Right lobe of liver (tissue), 6 donors: ENCODE results near the gene FBXL14. TPM values are rescaled to one million over a fixed set of nuclear protein-coding genes. Genes with fewer than 3 reads are reported as not detected.

Experiments used
- ATAC-seq, 4 donors: fragments of 200-7000 bp; cut with Tn5 transposase; one replicate each; pipeline ENCODE4 v1.9.1; 2020; ENCODE audit warnings: mild to moderate bottlenecking in 4 of 4, moderate library complexity in 4 of 4
- DNase-seq, 3 donors: peaks; one replicate each; pipeline ENCODE4 v3.0.0-alpha.2; 2020
- H3K27ac ChIP-seq, 3 donors: fragments of 200-600 bp; one replicate each; pipeline ENCODE4 v1.8.0; 2022
- H3K27me3 ChIP-seq, 2 donors: fragments of 200-600 bp; one replicate each; pipeline ENCODE4 v1.8.0; 2022
- H3K36me3 ChIP-seq, 4 donors: fragments of 200-600 bp; sonication (generic) in 1 of 4; one replicate each; pipeline versions ENCODE4 v1.5.1 to v1.8.0; 2017 to 2022; ENCODE audit warnings: control low read depth in 1 of 4
- H3K4me1 ChIP-seq, 4 donors: fragments of 200-600 bp; sonication (generic) in 1 of 4; one replicate each; pipeline versions ENCODE4 v1.5.1 to v1.8.0; 2017 to 2022; ENCODE audit warnings: control low read depth in 1 of 4
- H3K4me3 ChIP-seq, 3 donors: fragments of 200-600 bp; one replicate each; pipeline ENCODE4 v1.8.0; 2022
- H3K9me3 ChIP-seq, 4 donors: fragments of 200-600 bp; sonication (generic) in 1 of 4; one replicate each; pipeline versions ENCODE4 v1.5.1 to v1.8.0; 2017 to 2022; ENCODE audit warnings: control low read depth in 1 of 4
- POLR2A ChIP-seq: fragments of 450-650 bp; IDR thresholded peaks from one replicate; pipeline ENCODE4 v1.6.1; 2017; ENCODE audit warnings: antibody characterized with exemption, mild to moderate bottlenecking
- WGBS: methylation state at CpG from one replicate; pipeline ENCODE4 v1.1.6; 2018; ENCODE audit warnings: low coverage, low lambda C conversion rate; ENCODE audit not compliant: insufficient coverage; ENCODE audit errors: missing lambda C conversion rate; 5-methylcytosine and 5-hydroxymethylcytosine counted together
- intact Hi-C, 2 donors: fragments of 100-400 bp; cut with DNase I; formaldehyde crosslinking; loops; one replicate each; pipeline versions ENCODE4 v1.11.2 to v1.14.1; 2022
- total RNA-seq, 6 experiments: library from RNA; depleted of rRNA in 2 of 6; stranded (reverse); fragments of >200 nt in 2 of 6; fragmentation: NEBNext Ultra II Directional in 3 of 6; extraction: Animal tissue kit (Norgen Biotek cat#: 25700) in 3 of 6; gene quantifications; one replicate each; pipeline versions ENCODE4 v1.1.0 to v1.2.4, GENCODE V29; 2016 to 2023
- TF ChIP-seq, protein P1 (sequence below), 4 donors: fragments of 200-600 bp in 3 of 4; fragments of 450-650 bp in 1 of 4; IDR thresholded peaks; one replicate each; pipeline versions ENCODE4 v1.5.1 to v1.8.0; 2016 to 2022; ENCODE audit warnings: antibody characterized with exemption in 4 of 4, mild to moderate bottlenecking in 2 of 4
- donor health status: DM: no; HTN: yes; CAD: no.
- donor health status: DM: no; HTN: no; CAD: no.
- donor health status: DM: no; HTN: no; CAD: no.
- donor health status: DM: no; HTN: yes; CAD: no.
- donor health status: DM: no; HTN: yes; CAD: no.

Gene FBXL14
- total RNA-seq, 6 experiments from 2014 or later: 4.7 to 6.8 (median 5.4) TPM

GRCh38 chr12:1634590-1635191 is 40.3 kb upstream of the FBXL14 start:
- peak; percentile 84 to 87 (median 87) for DNase-seq
- 44% methylated on average over 9 of the region's 16 CpGs for WGBS
- H3K9me3 ChIP-seq: no peaks in the 10 kb centered on the region
- H3K36me3 ChIP-seq: no peaks in the 10 kb centered on the region
- H3K4me3 ChIP-seq: peak overlapping the region in 1 of 3 donors; percentile 16
- ATAC-seq: peak; percentile 60 to 71 (median 62)
- H3K4me1 ChIP-seq: peaks cover 0 to 45% (median 13%) of the 10 kb centered on the region in 4 donors
- intact Hi-C loops: no loop called here
- H3K27me3 ChIP-seq: no peaks in the 10 kb centered on the region
- TF ChIP-seq, protein P1, sequence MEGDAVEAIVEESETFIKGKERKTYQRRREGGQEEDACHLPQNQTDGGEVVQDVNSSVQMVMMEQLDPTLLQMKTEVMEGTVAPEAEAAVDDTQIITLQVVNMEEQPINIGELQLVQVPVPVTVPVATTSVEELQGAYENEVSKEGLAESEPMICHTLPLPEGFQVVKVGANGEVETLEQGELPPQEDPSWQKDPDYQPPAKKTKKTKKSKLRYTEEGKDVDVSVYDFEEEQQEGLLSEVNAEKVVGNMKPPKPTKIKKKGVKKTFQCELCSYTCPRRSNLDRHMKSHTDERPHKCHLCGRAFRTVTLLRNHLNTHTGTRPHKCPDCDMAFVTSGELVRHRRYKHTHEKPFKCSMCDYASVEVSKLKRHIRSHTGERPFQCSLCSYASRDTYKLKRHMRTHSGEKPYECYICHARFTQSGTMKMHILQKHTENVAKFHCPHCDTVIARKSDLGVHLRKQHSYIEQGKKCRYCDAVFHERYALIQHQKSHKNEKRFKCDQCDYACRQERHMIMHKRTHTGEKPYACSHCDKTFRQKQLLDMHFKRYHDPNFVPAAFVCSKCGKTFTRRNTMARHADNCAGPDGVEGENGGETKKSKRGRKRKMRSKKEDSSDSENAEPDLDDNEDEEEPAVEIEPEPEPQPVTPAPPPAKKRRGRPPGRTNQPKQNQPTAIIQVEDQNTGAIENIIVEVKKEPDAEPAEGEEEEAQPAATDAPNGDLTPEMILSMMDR (IDR thresholded peaks at IDR 0.05): peak; percentile 52 to 84 (median 80)
- no peak for TF ChIP-seq POLR2A
- H3K27ac ChIP-seq: peak overlapping the region in 2 of 3 donors; percentile 13 to 80

GRCh38 chr12:1634149-1634548 is 39.8 kb upstream of the FBXL14 start:
- ATAC-seq (peak; percentile 40 to 70 (median 58)), DNase-seq (peak in 1 of 3 donors; percentile 82)
- 18% methylated on average over 7 of the region's 7 CpGs for WGBS
- Histone ChIP-seq H3K27me3 (no peaks in the 10 kb centered on the region), H3K4me3 (peak overlapping the region in 1 of 3 donors; percentile 16), H3K36me3 (no peaks in the 10 kb centered on the region), H3K4me1 (peaks cover 0 to 48% (median 13%) of the 10 kb centered on the region in 4 donors), H3K9me3 (no peaks in the 10 kb centered on the region), H3K27ac (peak overlapping the region in 2 of 3 donors; percentile 13 to 80)
- intact Hi-C loops: no loop called here
- no peak for TF ChIP-seq POLR2A
- TF ChIP-seq, protein P1 (IDR thresholded peaks at IDR 0.05): no peak

GRCh38 chr12:1633459-1633858 is 39.1 kb upstream of the FBXL14 start:
- Histone ChIP-seq H3K36me3 (no peaks in the 10 kb centered on the region), H3K27ac (peak overlapping the region in 1 of 3 donors; percentile 80), H3K9me3 (no peaks in the 10 kb centered on the region), H3K4me1 (peaks cover 0 to 51% (median 13%) of the 10 kb centered on the region in 4 donors), H3K4me3 (no peak overlapping the region), H3K27me3 (no peaks in the 10 kb centered on the region)
- DNase-seq (no peak), ATAC-seq (no peak)
- intact Hi-C loops: no loop called here
- 48% methylated on average over 3 of the region's 3 CpGs for WGBS
- TF ChIP-seq POLR2A: no peak
- TF ChIP-seq, protein P1 (IDR thresholded peaks at IDR 0.05): no peak

DNA sequence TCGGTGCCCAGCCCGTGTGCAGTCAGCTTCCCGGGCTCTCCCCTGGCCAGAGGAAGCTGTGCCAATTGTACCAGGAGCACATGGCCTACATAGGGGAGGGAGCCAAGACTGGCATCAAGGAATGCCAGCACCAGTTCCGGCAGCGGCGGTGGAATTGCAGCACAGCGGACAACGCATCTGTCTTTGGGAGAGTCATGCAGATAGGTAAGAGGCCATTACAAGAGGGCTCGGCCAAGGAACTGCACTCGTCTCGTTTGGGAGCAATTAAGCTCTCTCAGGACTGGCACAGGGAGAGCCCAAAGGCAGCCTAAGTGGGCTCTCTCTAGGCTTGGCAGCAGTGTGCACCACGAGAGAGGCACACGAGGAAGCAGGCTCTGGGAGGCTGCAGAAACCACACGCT is 38.3 kb upstream of the FBXL14 start:
- DNase-seq (peak; percentile 59 to 92 (median 89)), ATAC-seq (peak; percentile 40 to 72 (median 63))
- intact Hi-C loops: no loop called here
- Histone ChIP-seq H3K9me3 (no peaks in the 10 kb centered on the region), H3K36me3 (no peaks in the 10 kb centered on the region), H3K4me1 (peaks cover 0 to 51% (median 13%) of the 10 kb centered on the region in 4 donors), H3K27me3 (no peaks in the 10 kb centered on the region), H3K27ac (peak overlapping the region in 1 of 3 donors; percentile 80), H3K4me3 (peak overlapping the region in 1 of 3 donors; percentile 17)
- WGBS: 50% methylated on average over 4 of the region's 14 CpGs
- TF ChIP-seq, protein P1 (IDR thresholded peaks at IDR 0.05): no peak
